DMS53 (cell line): ENCODE data around the gene CRB2.

ENCODE experiments used
- DNase-seq: peaks from one replicate; lab custom pipeline; 2025; lab: John Stamatoyannopoulos, UW

CRB2 gene

GRCh38 chr9:123365287-123365880 lies 9.4 kb downstream of the CRB2 start:
- DNase-seq, result peak; percentile 46

DNA sequence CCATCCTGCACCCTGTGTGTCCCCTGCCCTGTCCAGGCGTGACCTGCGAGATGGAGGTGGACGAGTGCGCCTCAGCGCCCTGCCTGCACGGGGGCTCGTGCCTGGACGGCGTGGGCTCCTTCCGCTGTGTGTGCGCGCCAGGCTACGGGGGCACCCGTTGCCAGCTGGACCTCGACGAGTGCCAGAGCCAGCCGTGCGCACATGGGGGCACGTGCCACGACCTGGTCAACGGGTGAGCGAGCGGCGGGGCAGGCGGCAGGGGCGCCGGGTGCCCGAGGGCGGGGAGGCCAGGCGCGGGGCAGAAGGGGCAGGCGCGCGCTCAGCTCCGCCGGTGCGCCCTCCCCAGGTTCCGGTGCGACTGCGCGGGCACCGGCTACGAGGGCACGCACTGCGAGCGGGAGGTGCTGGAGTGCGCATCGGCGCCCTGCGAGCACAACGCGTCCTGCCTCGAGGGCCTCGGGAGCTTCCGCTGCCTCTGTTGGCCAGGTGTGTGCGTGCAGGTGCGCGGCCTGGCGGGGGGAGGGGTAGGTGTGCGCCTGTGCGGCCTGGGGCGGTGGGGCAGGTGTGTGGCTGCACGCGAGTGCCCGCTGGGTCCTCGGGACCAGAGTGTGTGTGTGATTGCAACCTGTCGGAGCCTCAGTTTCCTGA lies 10.0 kb downstream of the CRB2 start:
- DNase-seq, result peak; percentile 59

GRCh38 chr9:123368023-123368422 lies 12.0 kb downstream of the CRB2 start:
- no peak for DNase-seq

- no peak for DNase-seq
Observed at GRCh38 chr9:123368536-123369153, 12.6 kb downstream of the CRB2 start.

GRCh38 chr9:123369296-123369695 lies 13.3 kb downstream of the CRB2 start:
- no peak for DNase-seq

- no peak for DNase-seq
Observed at GRCh38 chr9:123370108-123370507, 14.1 kb downstream of the CRB2 start.

DNA sequence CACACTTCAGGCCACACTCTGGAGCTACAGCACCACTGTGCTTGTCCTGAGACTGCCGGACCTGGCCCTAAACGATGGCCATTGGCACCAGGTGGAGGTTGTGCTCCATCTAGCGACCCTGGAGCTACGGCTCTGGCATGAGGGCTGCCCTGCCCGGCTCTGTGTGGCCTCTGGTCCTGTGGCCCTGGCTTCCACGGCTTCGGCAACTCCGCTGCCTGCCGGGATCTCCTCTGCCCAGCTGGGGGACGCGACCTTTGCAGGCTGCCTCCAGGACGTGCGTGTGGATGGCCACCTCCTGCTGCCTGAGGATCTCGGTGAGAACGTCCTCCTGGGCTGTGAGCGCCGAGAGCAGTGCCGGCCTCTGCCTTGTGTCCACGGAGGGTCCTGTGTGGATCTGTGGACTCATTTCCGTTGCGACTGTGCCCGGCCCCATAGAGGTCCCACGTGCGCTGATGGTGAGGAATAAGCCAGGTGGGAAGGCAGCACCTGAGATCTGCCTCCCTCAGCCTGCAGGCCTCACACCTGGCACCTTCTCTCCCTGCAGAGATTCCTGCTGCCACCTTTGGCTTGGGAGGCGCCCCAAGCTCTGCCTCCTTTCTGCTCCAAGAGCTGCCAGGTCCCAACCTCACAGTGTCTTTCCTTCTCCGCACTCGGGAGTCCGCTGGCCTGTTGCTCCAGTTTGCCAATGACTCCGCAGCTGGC lies 14.7 kb downstream of the CRB2 start:
- DNase-seq, result peak; percentile 47

DNA sequence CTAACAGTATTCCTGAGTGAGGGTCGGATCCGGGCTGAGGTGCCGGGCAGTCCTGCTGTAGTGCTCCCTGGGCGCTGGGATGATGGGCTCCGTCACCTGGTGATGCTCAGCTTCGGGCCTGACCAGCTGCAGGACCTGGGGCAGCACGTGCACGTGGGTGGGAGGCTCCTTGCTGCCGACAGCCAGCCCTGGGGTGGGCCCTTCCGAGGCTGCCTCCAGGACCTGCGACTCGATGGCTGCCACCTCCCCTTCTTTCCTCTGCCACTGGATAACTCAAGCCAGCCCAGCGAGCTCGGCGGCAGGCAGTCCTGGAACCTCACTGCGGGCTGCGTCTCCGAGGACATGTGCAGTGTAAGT lies 15.2 kb downstream of the CRB2 start:
- DNase-seq, result no peak

GRCh38 chr9:123371805-123372590 lies 16.0 kb downstream of the CRB2 start:
- DNase-seq, result no peak

DNA sequence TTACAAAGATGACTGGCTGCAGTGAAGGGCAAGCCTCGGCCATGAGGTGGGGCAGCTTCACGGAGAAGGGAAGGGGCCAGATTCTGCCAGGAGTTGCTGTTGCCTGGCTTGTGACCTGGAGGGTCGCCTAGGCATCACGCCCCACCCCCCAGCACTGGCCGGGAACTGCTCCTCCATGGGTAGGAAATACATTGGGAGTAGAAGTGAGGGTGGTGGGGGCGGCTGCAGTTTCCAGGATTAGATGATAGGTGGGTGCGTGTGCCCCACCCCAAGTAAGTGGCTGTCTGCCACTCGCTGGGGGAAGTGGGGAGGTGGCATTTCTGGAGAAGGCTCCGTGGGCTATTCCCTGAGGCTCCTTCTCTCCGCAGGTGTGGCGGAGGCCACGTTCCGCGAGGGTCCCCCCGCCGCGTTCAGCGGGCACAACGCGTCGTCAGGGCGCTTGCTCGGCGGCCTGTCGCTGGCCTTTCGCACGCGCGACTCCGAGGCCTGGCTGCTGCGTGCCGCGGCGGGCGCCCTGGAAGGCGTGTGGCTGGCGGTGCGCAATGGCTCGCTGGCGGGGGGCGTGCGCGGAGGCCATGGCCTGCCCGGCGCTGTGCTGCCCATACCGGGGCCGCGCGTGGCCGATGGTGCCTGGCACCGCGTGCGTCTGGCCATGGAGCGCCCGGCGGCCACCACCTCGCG lies 16.9 kb downstream of the CRB2 start:
- DNase-seq, result no peak

GRCh38 chr9:123373447-123373923 lies 17.5 kb downstream of the CRB2 start:
- DNase-seq, result peak; percentile 62

- DNase-seq, result peak; percentile 44
Observed at GRCh38 chr9:123373946-123374345, 17.9 kb downstream of the CRB2 start.

GRCh38 chr9:123375469-123376132 lies 19.6 kb downstream of the CRB2 start:
- peak; percentile 50 for DNase-seq

DNA sequence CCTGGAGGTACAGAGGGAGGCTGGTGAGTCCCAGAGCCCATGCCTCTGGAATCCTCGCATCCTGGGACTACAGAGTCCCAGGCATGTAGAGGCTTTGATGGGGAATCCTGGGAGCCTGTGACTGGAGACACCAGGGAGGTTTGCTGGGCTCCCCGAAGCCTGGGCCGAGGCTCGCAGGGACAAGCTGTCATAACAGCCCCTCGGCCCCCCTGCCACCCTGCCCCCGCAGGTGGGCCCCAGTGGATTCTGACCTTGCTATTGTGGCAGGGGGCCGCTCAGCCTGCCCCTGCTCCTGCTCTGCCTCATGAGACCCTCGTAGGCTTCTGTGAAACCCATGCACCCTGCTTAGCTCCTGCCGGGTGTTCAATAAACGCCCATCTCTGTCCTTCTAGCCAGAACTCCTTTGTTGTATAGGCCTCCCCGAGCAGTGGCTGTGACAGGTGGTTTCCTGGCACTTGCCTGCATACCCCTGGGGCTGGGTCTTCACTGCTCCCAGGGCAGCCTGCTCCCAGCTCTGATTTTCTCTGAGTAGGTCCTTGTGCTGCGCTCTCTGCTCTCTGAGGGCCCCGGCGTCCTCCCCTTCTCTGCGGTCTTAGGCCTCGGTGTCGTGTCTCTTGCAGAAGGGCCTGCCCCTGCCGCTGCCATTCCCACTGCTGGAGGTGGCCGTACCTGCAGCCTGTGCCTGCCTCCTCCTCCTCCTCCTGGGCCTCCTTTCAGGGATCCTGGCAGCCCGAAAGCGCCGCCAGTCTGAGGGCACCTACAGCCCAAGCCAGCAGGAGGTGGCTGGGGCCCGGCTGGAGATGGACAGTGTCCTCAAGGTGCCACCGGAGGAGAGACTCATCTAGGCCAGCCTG lies 20.4 kb downstream of the CRB2 start:
- peak; percentile 50 for DNase-seq

- DNase-seq, result no peak
Observed at GRCh38 chr9:123377211-123377971, 21.4 kb downstream of the CRB2 start.

- peak; percentile 30 for DNase-seq
Observed at GRCh38 chr9:123378025-123378424, 22.0 kb downstream of the CRB2 start.

- DNase-seq, result no peak
Observed at GRCh38 chr9:123378956-123379660, 23.1 kb downstream of the CRB2 start.

GRCh38 chr9:123380852-123381705 lies 25.1 kb downstream of the CRB2 start:
- DNase-seq, result no peak
